Measurements from ENCODE around the gene PRKAR1B. TPM values are rescaled to one million over a fixed set of nuclear protein-coding genes. Genes with fewer than 3 reads are reported as not detected.

PRKAR1B gene
- total RNA-seq, 1 donor from 2014 or later = 14.7 TPM

- H3K79me2 ChIP-seq (ENCODE audit: insufficient read depth, low read length) = no peaks in the 10 kb centered on the region
- H3K9ac ChIP-seq (ENCODE audit: low read length) = no peak overlapping the region
- no peak overlapping the region for H3K4me3 ChIP-seq (ENCODE audit: insufficient read depth, low read depth, low read length)
- FAIRE-seq = no peak
- H4K20me1 ChIP-seq (ENCODE audit: insufficient read depth, low read length) = no peaks in the 10 kb centered on the region
- no peak for TF ChIP-seq EZH2 (IDR thresholded peaks at IDR 0.05; ENCODE audit: insufficient read depth, low read length)
- no peak for TF ChIP-seq CTCF (IDR thresholded peaks at IDR 0.05; ENCODE audit: insufficient read depth, low read depth, low read length)
- H3K27me3 ChIP-seq (ENCODE audit: insufficient read depth, low read length) = no peaks in the 10 kb centered on the region
- Mint-ChIP-seq H3K27ac (ENCODE audit: unreplicated experiment) (no peak overlapping the region), H3K27me3 (ENCODE audit: low read depth, unreplicated experiment) (peaks cover 5% of the 10 kb centered on the region), H3K4me3 (ENCODE audit: unreplicated experiment) (no peak overlapping the region), H3K36me3 (ENCODE audit: low read depth, unreplicated experiment) (no peaks in the 10 kb centered on the region), H3K4me1 (ENCODE audit: low read depth, unreplicated experiment) (no peaks in the 10 kb centered on the region), H3K9me3 (ENCODE audit: unreplicated experiment) (no peaks in the 10 kb centered on the region)
- no peaks in the 10 kb centered on the region for H3K36me3 ChIP-seq (ENCODE audit: insufficient read depth, low read length)
- H2AFZ ChIP-seq (ENCODE audit: low read depth, low read length) = no peak overlapping the region
- no peak for DNase-seq (ENCODE audit: low read depth)
- no peaks in the 10 kb centered on the region for H3K4me1 ChIP-seq (ENCODE audit: insufficient read depth, low read length)
- no peak overlapping the region for H3K4me2 ChIP-seq (ENCODE audit: low read length)
- no peaks in the 10 kb centered on the region for H3K9me3 ChIP-seq (ENCODE audit: insufficient read depth, low read depth, low read length)
- H3K27ac ChIP-seq (ENCODE audit: low read depth, low read length) = no peak overlapping the region
Observed at GRCh38 chr7:635227-635626, 91.9 kb downstream of the PRKAR1B start.

DNA sequence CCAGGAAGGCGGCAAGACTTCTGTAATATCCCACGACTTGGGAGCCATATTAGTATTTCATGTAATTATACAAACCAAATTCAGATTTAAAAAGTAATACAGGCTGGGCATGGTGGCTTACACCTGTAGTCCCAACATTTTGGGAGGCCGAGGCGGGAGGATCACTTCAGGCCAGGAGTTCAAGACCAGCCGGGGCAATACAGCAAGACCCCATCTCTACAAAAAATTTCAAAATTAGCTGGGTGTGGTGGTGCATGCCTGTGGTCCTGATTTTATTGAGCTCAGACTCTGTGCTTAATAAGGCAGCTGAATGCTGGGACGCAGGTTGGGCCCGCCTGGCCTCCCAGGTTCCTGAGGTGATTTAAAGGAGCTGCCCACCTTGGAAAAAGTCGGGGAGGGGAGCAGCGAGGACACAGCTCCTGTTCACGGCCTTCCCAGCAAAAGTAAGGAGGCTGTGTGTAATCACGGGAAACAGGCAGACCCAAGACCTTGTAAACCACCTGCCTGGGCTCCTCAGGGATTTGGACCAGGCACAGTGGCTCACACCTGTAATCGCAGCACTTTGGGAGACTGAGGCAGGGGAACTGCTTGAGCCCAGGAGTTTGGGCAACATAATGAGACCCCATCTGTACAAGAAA, 93.6 kb downstream of the PRKAR1B start:
- H3K9me3 Mint-ChIP-seq (ENCODE audit: unreplicated experiment) = no peaks in the 10 kb centered on the region
- H3K36me3 ChIP-seq (ENCODE audit: insufficient read depth, low read length) = no peaks in the 10 kb centered on the region
- FAIRE-seq (no peak), DNase-seq (ENCODE audit: low read depth) (no peak)
- no peak overlapping the region for H2AFZ ChIP-seq (ENCODE audit: low read depth, low read length)
- no peaks in the 10 kb centered on the region for H3K27me3 ChIP-seq (ENCODE audit: insufficient read depth, low read length)
- H3K9ac ChIP-seq (ENCODE audit: low read length) = no peak overlapping the region
- peaks cover 5% of the 10 kb centered on the region for H3K27me3 Mint-ChIP-seq (ENCODE audit: low read depth, unreplicated experiment)
- H3K27ac Mint-ChIP-seq (ENCODE audit: unreplicated experiment) = no peak overlapping the region
- H3K27ac ChIP-seq (ENCODE audit: low read depth, low read length) = no peak overlapping the region
- H3K4me1 Mint-ChIP-seq (ENCODE audit: low read depth, unreplicated experiment) = no peaks in the 10 kb centered on the region
- no peaks in the 10 kb centered on the region for H4K20me1 ChIP-seq (ENCODE audit: insufficient read depth, low read length)
- H3K4me3 Mint-ChIP-seq (ENCODE audit: unreplicated experiment) = no peak overlapping the region
- H3K9me3 ChIP-seq (ENCODE audit: insufficient read depth, low read depth, low read length) = no peaks in the 10 kb centered on the region
- H3K4me2 ChIP-seq (ENCODE audit: low read length) = no peak overlapping the region
- no peaks in the 10 kb centered on the region for H3K4me1 ChIP-seq (ENCODE audit: insufficient read depth, low read length)
- H3K4me3 ChIP-seq (ENCODE audit: insufficient read depth, low read depth, low read length) = no peak overlapping the region
- no peaks in the 10 kb centered on the region for H3K36me3 Mint-ChIP-seq (ENCODE audit: low read depth, unreplicated experiment)
- no peaks in the 10 kb centered on the region for H3K79me2 ChIP-seq (ENCODE audit: insufficient read depth, low read length)
- TF ChIP-seq EZH2 (IDR thresholded peaks at IDR 0.05; ENCODE audit: insufficient read depth, low read length) (no peak), CTCF (IDR thresholded peaks at IDR 0.05; ENCODE audit: insufficient read depth, low read depth, low read length) (no peak)

DNA sequence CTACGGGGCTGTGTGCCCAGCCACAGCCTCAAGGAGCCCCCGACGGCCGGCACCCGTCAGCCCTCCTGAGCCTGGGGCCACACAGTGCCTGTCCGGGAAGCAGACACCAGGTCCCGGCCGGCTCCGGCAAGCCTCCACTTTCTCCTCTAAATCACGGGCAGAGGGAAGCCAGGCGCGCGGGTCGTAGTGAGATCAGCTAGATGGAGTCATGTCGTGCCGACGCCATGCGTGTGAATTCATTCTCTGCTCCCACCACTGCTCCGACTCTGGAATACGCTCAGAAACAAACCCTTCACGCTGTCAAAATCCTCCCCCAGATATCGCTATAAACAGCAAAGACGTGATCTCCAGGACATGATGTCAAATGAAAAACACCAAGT, 94.3 kb downstream of the PRKAR1B start:
- no peaks in the 10 kb centered on the region for H3K4me1 Mint-ChIP-seq (ENCODE audit: low read depth, unreplicated experiment)
- no peak overlapping the region for H2AFZ ChIP-seq (ENCODE audit: low read depth, low read length)
- no peak overlapping the region for H3K4me3 ChIP-seq (ENCODE audit: insufficient read depth, low read depth, low read length)
- no peak overlapping the region for H3K4me3 Mint-ChIP-seq (ENCODE audit: unreplicated experiment)
- no peak overlapping the region for H3K9ac ChIP-seq (ENCODE audit: low read length)
- H3K9me3 Mint-ChIP-seq (ENCODE audit: unreplicated experiment) = no peaks in the 10 kb centered on the region
- H3K27ac Mint-ChIP-seq (ENCODE audit: unreplicated experiment) = no peak overlapping the region
- H3K4me1 ChIP-seq (ENCODE audit: insufficient read depth, low read length) = no peaks in the 10 kb centered on the region
- no peaks in the 10 kb centered on the region for H3K9me3 ChIP-seq (ENCODE audit: insufficient read depth, low read depth, low read length)
- no peaks in the 10 kb centered on the region for H3K36me3 Mint-ChIP-seq (ENCODE audit: low read depth, unreplicated experiment)
- H3K27me3 ChIP-seq (ENCODE audit: insufficient read depth, low read length) = no peaks in the 10 kb centered on the region
- FAIRE-seq = no peak
- H3K27me3 Mint-ChIP-seq (ENCODE audit: low read depth, unreplicated experiment) = no peaks in the 10 kb centered on the region
- no peaks in the 10 kb centered on the region for H4K20me1 ChIP-seq (ENCODE audit: insufficient read depth, low read length)
- no peak for DNase-seq (ENCODE audit: low read depth)
- H3K36me3 ChIP-seq (ENCODE audit: insufficient read depth, low read length) = no peaks in the 10 kb centered on the region
- H3K79me2 ChIP-seq (ENCODE audit: insufficient read depth, low read length) = no peaks in the 10 kb centered on the region
- no peak overlapping the region for H3K27ac ChIP-seq (ENCODE audit: low read depth, low read length)
- H3K4me2 ChIP-seq (ENCODE audit: low read length) = no peak overlapping the region
- no peak for TF ChIP-seq CTCF (IDR thresholded peaks at IDR 0.05; ENCODE audit: insufficient read depth, low read depth, low read length)
- TF ChIP-seq EZH2 (IDR thresholded peaks at IDR 0.05; ENCODE audit: insufficient read depth, low read length) = no peak

All from astrocyte (in vitro differentiated cells and primary cell).